ENCODE measurements around the gene KRT7.

DNA sequence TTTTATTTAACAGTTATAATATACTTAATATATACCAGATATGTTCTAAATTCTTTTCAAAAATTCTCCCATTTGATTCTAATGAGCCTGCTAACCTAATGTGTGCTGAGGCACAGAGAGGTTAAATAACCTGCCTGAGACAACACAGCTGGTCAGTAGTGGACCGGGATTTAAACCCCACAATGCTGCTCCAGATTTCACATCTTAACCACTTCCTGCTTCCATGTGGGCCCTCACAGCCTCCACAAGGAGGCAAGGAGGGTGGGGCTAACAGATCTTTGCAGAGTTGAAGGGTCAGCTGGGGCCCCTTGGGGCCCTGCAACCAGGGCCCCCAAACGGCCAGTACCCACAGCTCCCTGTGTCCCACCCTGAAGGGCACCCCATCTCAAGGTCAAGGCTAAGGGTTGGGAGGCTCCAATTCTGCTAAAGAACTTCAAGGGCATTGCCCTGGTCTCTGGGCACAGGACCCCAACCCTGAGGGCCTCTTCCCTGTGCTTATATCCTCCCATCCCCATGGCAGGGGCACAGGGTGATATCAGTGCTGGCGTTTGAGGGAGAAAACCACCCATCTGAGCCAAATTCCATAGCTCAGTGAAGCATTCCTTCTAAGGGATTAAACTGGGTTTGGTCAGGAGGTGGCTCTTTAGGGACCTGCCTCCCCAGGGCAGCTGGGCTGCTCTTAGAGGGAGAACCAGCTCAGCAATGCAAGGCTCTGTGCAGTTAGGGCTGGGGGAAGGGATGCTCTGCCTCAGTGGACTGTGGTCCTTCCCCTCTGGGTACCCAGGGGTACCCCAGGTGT lies 43.5 kb upstream of the KRT7 start:
- TF ChIP-seq, protein P1, sequence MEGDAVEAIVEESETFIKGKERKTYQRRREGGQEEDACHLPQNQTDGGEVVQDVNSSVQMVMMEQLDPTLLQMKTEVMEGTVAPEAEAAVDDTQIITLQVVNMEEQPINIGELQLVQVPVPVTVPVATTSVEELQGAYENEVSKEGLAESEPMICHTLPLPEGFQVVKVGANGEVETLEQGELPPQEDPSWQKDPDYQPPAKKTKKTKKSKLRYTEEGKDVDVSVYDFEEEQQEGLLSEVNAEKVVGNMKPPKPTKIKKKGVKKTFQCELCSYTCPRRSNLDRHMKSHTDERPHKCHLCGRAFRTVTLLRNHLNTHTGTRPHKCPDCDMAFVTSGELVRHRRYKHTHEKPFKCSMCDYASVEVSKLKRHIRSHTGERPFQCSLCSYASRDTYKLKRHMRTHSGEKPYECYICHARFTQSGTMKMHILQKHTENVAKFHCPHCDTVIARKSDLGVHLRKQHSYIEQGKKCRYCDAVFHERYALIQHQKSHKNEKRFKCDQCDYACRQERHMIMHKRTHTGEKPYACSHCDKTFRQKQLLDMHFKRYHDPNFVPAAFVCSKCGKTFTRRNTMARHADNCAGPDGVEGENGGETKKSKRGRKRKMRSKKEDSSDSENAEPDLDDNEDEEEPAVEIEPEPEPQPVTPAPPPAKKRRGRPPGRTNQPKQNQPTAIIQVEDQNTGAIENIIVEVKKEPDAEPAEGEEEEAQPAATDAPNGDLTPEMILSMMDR (IDR thresholded peaks at IDR 0.05) = no peak
- TF ChIP-seq EP300 (IDR thresholded peaks at IDR 0.05) (no peak), POLR2A (IDR thresholded peaks at IDR 0.05) (no peak)

All from tibial nerve (tissue), 4 donors.